ENCODE data around the gene PBXIP1. TPM values are rescaled to one million over a fixed set of nuclear protein-coding genes. Genes with fewer than 3 reads are reported as not detected.
A peak's percentile ranks its signal among the peaks of the same experiment; 100 is the strongest.
"Not testable (repeated sequence)": the region's sequence is repeated elsewhere in the genome, so short reads cannot be mapped to it uniquely, and the experiment has no call there.

The PBXIP1 gene
- total RNA-seq, 2 experiments from 2014 or later, result 12.2 to 13.2 TPM

GRCh38 chr1:154998818-154999570 lies 43.1 kb upstream of the PBXIP1 start:
- Mint-ChIP-seq H3K27ac (peak overlapping the region; percentile 90), H3K36me3 (peaks cover 3% of the 10 kb centered on the region), H3K9me3 (no peaks in the 10 kb centered on the region), H3K4me3 (peak overlapping the region; percentile 76), H3K27me3 (peaks cover 22% of the 10 kb centered on the region), H3K4me1 (peaks cover 39% of the 10 kb centered on the region)
- DNase-seq, result peak; percentile 83

DNA sequence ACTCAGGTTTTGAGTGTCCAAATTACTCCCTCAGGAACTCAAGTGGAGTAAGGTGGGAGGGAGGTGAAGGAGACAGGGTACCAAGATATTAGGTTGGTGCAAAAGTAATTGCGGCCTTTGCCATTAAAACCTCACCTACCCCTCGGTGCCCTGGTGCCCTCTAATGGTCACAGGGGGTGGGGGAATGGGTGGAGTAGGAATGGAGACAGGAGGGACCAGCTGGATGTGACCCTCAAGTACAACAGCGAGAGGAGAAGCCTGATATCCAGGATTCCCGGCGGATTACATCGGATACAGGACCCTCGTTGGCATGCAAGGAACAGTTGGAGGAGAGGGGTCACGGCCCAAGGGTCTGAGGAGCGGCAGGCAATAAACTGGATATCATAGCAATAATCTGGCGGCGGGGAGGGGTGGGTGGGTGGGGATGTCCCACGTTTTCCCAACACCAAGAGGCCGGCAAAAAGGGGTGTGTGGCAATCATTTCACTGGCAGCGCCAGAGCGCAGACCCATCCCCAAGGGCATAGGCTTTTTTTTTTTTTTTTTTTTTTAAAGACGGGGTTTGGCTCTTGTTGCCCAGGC lies 42.4 kb upstream of the PBXIP1 start:
- H3K27me3 Mint-ChIP-seq, result peaks cover 20% of the 10 kb centered on the region
- no peaks in the 10 kb centered on the region for H3K36me3 Mint-ChIP-seq
- H3K27ac Mint-ChIP-seq, result peak overlapping the region; percentile 56
- peaks cover 36% of the 10 kb centered on the region for H3K4me1 Mint-ChIP-seq
- H3K4me3 Mint-ChIP-seq, result peak overlapping the region; percentile 76
- no peaks in the 10 kb centered on the region for H3K9me3 Mint-ChIP-seq
- no peak for DNase-seq

GRCh38 chr1:154996966-154997701 lies 41.2 kb upstream of the PBXIP1 start:
- H3K27ac Mint-ChIP-seq, result no peak overlapping the region
- peaks cover 3% of the 10 kb centered on the region for H3K36me3 Mint-ChIP-seq
- H3K4me3 Mint-ChIP-seq, result no peak overlapping the region

GRCh38 chr1:154995301-154995983 lies 39.5 kb upstream of the PBXIP1 start:
- H3K4me3 Mint-ChIP-seq, DNase-seq, H3K27ac Mint-ChIP-seq, H3K9me3 Mint-ChIP-seq, H3K36me3 Mint-ChIP-seq: not testable (repeated sequence)
- H3K27me3 Mint-ChIP-seq, result peaks cover 20% of the 10 kb centered on the region
- peaks cover 39% of the 10 kb centered on the region for H3K4me1 Mint-ChIP-seq

More at GRCh38 chr1:154996966-154997701, 41.2 kb upstream of the PBXIP1 start:
- DNase-seq, result no peak
- Mint-ChIP-seq H3K9me3 (no peaks in the 10 kb centered on the region), H3K4me1 (peaks cover 42% of the 10 kb centered on the region), H3K27me3 (peaks cover 20% of the 10 kb centered on the region)

DNA sequence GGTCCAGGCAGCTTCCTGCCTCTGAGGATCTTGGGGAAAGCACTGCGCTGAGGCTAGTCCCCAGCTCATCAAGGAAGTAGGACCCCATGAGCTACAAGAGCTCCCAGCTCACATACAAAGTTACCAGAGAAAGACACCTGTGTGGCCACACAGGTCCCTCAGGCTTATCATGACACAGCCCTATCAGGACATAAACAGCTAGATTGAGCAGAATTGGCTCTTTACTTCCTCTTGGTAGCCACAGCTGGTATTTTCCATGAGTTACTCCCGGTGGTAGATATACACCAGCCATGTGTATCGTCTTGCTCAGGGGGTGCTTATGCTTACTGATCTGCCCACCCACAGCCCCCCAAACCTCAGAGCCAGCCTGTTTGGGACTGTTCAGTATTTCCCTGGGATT lies 38.7 kb upstream of the PBXIP1 start:
- Mint-ChIP-seq H3K27ac (no peak overlapping the region), H3K4me1 (peaks cover 33% of the 10 kb centered on the region), H3K4me3 (no peak overlapping the region), H3K36me3 (peaks cover 5% of the 10 kb centered on the region), H3K27me3 (peaks cover 20% of the 10 kb centered on the region), H3K9me3 (no peaks in the 10 kb centered on the region)
- DNase-seq, result no peak

- Mint-ChIP-seq H3K4me1 (peaks cover 34% of the 10 kb centered on the region), H3K27ac (no peak overlapping the region), H3K4me3 (no peak overlapping the region), H3K9me3 (no peaks in the 10 kb centered on the region), H3K36me3 (peaks cover 5% of the 10 kb centered on the region), H3K27me3 (peaks cover 20% of the 10 kb centered on the region)
- no peak for DNase-seq
Measured at GRCh38 chr1:154994269-154994587, 38.3 kb upstream of the PBXIP1 start.

DNA sequence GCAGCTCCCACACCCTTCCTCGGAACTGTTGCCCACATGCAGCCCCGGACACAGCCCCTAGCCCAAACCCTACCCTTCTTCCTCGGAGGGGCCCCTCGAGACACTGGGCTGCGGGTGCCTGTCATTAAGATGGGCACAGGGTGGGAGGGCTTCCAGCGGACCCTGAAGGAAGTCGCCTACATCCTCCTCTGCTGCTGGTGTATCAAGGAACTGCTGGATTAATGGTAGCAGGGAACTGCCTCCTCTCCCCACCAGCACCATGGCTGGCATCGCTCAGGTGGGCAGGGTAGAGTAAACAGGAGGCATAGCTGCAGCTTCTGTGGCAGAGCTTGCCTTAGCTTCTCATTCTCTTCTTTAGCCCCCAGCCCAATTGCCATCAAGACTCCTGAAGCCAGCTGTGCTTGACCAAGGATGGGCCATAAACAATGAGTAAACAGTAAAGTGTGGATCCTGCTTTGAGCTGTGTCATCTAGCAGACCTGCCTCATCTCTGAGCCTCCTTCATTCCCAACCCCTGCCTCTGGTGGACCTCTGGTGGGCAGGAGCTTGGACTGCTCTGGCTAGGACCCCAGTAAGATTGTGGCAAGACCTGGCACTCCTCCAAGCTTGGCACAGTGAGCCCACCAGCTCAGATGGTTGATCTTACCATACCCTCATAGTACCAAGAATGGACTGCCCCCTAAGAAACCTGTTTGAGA lies 37.8 kb upstream of the PBXIP1 start, which contains the start of gene LENEP:
Gene LENEP (plus strand): TSS at position 15 of the 697 bp plus-strand sequence. CDS start 22 bp downstream, at position 37.
- peaks cover 9% of the 10 kb centered on the region for H3K36me3 Mint-ChIP-seq
- no peaks in the 10 kb centered on the region for H3K9me3 Mint-ChIP-seq
- no peak within 1 kb of the TSS for H3K4me3 Mint-ChIP-seq
- peaks cover 20% of the 10 kb centered on the region for H3K27me3 Mint-ChIP-seq
- no peak within 1 kb of the TSS for H3K27ac Mint-ChIP-seq
- no peak for DNase-seq
- H3K4me1 Mint-ChIP-seq, result peaks cover 33% of the 10 kb centered on the region

GRCh38 chr1:154992721-154993571 lies 37.0 kb upstream of the PBXIP1 start:
- peaks cover 19% of the 10 kb centered on the region for H3K27me3 Mint-ChIP-seq
- DNase-seq, result no peak
- peaks cover 14% of the 10 kb centered on the region for H3K36me3 Mint-ChIP-seq
- H3K27ac Mint-ChIP-seq, result no peak overlapping the region
- no peaks in the 10 kb centered on the region for H3K9me3 Mint-ChIP-seq
- peaks cover 33% of the 10 kb centered on the region for H3K4me1 Mint-ChIP-seq
- no peak overlapping the region for H3K4me3 Mint-ChIP-seq

DNA sequence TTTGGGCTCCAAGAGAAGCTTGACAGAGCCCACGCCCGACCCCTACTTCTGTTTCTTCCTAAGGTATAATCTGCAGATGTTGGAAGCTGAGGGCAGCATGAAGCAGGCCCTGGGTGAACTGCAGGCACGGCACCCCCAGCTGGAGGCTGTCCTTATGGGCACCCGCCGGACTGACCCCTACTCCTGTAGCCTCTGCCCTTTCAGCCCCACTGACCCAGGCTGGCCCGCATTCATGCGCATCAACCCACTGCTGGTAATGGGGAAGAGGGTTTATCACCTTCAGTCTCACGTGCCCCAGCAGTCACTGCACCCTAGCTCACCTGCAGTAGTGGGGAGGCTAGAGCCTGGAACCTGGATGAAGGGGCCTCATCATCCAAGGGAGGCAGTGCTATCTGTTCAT lies 34.4 kb upstream of the PBXIP1 start:
- peaks cover 19% of the 10 kb centered on the region for H3K36me3 Mint-ChIP-seq
- DNase-seq, result no peak
- no peak overlapping the region for H3K4me3 Mint-ChIP-seq
- H3K9me3 Mint-ChIP-seq, result no peaks in the 10 kb centered on the region
- H3K27ac Mint-ChIP-seq, result no peak overlapping the region
- H3K4me1 Mint-ChIP-seq, result peaks cover 27% of the 10 kb centered on the region
- no peaks in the 10 kb centered on the region for H3K27me3 Mint-ChIP-seq

DNA sequence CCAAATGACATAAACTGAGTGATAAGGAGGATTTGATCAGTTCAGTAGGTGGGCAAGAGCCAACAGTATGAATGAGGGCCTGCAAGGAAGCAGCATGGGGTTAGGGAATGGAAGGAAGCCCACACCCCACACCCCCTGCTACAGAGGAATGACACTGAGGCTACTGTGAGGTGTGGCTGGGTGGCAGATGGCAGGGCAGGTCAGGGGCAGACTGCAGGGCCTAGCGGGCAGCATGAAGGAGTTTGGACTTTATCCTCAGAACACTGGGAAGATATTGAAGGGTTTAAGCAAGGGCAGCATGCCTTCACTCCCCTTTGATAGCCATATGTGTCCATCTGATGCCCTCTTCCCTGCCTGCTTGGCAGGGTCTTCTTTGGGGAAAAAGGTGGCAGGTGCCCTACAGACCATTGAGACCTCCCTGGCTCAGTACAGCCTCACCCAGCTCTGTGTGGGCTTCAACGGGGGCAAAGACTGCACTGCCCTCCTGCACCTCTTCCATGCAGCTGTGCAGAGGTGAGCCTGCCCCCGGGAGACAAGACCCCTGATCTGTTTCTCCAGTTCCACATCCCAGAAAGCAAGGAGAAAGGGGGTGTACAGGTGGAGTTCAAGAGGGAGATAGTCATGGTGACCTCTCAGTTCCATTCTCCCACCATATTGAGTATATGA lies 33.4 kb upstream of the PBXIP1 start:
- Mint-ChIP-seq H3K27me3 (no peaks in the 10 kb centered on the region), H3K36me3 (peaks cover 22% of the 10 kb centered on the region), H3K27ac (no peak overlapping the region), H3K4me3 (no peak overlapping the region), H3K4me1 (peaks cover 22% of the 10 kb centered on the region), H3K9me3 (no peaks in the 10 kb centered on the region)
- no peak for DNase-seq

GRCh38 chr1:154988058-154988954 lies 32.4 kb upstream of the PBXIP1 start:
- Mint-ChIP-seq H3K4me1 (peaks cover 23% of the 10 kb centered on the region), H3K27ac (no peak overlapping the region), H3K9me3 (no peaks in the 10 kb centered on the region), H3K4me3 (no peak overlapping the region), H3K27me3 (no peaks in the 10 kb centered on the region), H3K36me3 (peaks cover 22% of the 10 kb centered on the region)
- DNase-seq, result no peak

DNA sequence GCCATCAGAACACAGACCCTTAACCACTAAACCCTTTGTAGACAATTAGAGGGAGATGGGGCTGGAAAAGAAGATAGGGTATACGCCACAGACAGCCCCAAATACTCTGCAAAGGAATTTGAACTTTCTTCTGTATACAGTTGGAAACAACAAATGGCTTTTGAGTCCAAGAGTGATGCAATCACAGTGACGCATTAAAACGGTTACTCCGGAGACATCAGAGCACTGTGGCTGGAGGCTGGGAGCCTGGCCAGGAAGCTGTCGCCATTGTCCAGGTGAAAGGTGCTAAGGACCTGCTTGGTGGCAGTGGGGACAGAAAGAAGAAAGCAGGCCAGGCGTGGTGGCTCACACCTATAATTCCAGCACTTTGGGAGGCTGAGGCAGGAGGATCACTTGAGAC lies 31.4 kb upstream of the PBXIP1 start:
- peaks cover 19% of the 10 kb centered on the region for H3K4me1 Mint-ChIP-seq
- no peaks in the 10 kb centered on the region for H3K9me3 Mint-ChIP-seq
- H3K36me3 Mint-ChIP-seq, result peaks cover 22% of the 10 kb centered on the region
- H3K27ac Mint-ChIP-seq, result no peak overlapping the region
- no peak overlapping the region for H3K4me3 Mint-ChIP-seq
- H3K27me3 Mint-ChIP-seq, result no peaks in the 10 kb centered on the region
- no peak for DNase-seq

DNA sequence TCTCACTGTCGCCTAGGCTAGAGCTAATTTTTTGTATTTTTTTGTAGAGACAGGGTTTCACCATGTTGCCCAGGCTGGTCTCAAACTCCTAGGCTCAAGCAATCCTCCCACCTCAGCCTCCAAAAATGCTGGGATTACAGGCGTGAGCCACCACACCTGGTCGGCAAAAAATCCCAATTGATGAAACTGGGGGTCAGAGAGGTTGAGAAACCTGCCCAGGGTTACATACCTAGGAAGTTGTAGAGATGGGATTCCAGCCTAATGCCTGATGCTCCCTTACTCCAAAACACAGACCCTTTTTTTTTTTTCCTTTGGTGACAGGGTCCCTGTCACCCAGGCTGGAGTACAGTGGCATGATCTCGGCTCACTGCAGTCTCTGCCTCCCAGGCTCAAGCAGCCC lies 30.8 kb upstream of the PBXIP1 start:
- H3K9me3 Mint-ChIP-seq, H3K27ac Mint-ChIP-seq, H3K4me3 Mint-ChIP-seq, DNase-seq, H3K27me3 Mint-ChIP-seq: not testable (repeated sequence)
- Mint-ChIP-seq H3K4me1 (peaks cover 21% of the 10 kb centered on the region), H3K36me3 (peaks cover 22% of the 10 kb centered on the region)
